ENCODE measurements around the gene TXK.

DNA sequence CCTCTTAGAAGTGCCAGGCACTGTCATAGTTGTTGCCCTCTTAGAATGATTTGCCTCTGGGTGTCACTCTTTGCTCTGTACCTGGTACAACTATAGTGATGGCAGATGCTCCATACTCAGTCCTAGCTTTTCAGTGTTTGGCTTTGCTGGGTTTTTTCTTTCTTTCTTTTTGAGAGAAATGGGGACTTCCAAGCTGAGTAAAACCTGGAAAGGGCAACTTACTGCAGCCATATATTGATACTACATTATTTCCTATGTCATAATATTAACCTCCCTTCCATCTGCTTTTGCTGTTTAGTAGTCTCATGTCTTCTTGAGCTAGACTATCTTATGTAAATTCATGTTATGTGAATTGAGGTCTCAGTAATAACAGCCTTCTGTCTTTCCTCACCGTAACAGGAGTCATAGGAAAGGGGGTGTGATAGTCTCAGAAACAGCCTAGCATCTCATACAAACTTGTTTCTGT lies 68.4 kb downstream of the TXK start:
- TF ChIP-seq, protein P1, sequence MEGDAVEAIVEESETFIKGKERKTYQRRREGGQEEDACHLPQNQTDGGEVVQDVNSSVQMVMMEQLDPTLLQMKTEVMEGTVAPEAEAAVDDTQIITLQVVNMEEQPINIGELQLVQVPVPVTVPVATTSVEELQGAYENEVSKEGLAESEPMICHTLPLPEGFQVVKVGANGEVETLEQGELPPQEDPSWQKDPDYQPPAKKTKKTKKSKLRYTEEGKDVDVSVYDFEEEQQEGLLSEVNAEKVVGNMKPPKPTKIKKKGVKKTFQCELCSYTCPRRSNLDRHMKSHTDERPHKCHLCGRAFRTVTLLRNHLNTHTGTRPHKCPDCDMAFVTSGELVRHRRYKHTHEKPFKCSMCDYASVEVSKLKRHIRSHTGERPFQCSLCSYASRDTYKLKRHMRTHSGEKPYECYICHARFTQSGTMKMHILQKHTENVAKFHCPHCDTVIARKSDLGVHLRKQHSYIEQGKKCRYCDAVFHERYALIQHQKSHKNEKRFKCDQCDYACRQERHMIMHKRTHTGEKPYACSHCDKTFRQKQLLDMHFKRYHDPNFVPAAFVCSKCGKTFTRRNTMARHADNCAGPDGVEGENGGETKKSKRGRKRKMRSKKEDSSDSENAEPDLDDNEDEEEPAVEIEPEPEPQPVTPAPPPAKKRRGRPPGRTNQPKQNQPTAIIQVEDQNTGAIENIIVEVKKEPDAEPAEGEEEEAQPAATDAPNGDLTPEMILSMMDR (IDR thresholded peaks at IDR 0.05) = no peak
- no peak for TF ChIP-seq POLR2A (IDR thresholded peaks at IDR 0.05)

All from right lobe of liver (tissue), 4 donors.